Heart left ventricle (tissue), 16 donors: ENCODE data around the gene CLEC16A. TPM values are rescaled to one million over a fixed set of nuclear protein-coding genes. Genes with fewer than 3 reads are reported as not detected.

Experiments
- ATAC-seq, 4 donors: fragments of 200-7000 bp; cut with Tn5 transposase; one replicate each; pipeline ENCODE4 v1.9.1; 2020 to 2022; ENCODE audit warnings: moderate library complexity in 4 of 4, mild to moderate bottlenecking in 3 of 4, moderate number of reproducible peaks in 1 of 4
- DNase-seq, 5 donors: peaks; one replicate each; pipeline ENCODE4 v3.0.0-alpha.2; 2020
- H3K27ac ChIP-seq, 12 donors: fragments of 200-600 bp; sonication (generic) in 4 of 12; one replicate each; pipeline versions ENCODE4 v1.5.0 to v1.8.0; 2016 to 2022; ENCODE audit warnings: mild to moderate bottlenecking in 2 of 12
- H3K27me3 ChIP-seq, 9 donors: fragments of 200-600 bp; sonication (generic) in 2 of 9; one replicate each; pipeline versions ENCODE4 v1.5.1 to v1.8.0; 2016 to 2022; ENCODE audit warnings: mild to moderate bottlenecking in 3 of 9
- H3K36me3 ChIP-seq, 9 donors: fragments of 200-600 bp; sonication (generic) in 2 of 9; one replicate each; pipeline versions ENCODE4 v1.5.0 to v1.8.0; 2018 to 2022; ENCODE audit warnings: mild to moderate bottlenecking in 2 of 9
- H3K4me1 ChIP-seq, 12 donors: fragments of 200-600 bp; sonication (generic) in 4 of 12; one replicate each; pipeline versions ENCODE4 v1.5.0 to v1.8.0; 2016 to 2022; ENCODE audit warnings: mild to moderate bottlenecking in 3 of 12
- H3K4me3 ChIP-seq, 12 donors: fragments of 200-600 bp; sonication (generic) in 4 of 12; one replicate each; pipeline versions ENCODE4 v1.5.0 to v1.8.0; 2017 to 2022; ENCODE audit warnings: mild to moderate bottlenecking in 9 of 12, moderate library complexity in 4 of 12
- H3K9me3 ChIP-seq, 12 donors: fragments of 200-600 bp; sonication (generic) in 4 of 12; one replicate each; pipeline versions ENCODE4 v1.5.0 to v1.8.0; 2016 to 2022; ENCODE audit warnings: mild to moderate bottlenecking in 1 of 12
- CTCF ChIP-seq, 12 donors: fragments of 200-600 bp; sonication (generic) in 4 of 12; IDR thresholded peaks; one replicate each; pipeline versions ENCODE4 v1.5.0 to v1.8.0; 2018 to 2022; ENCODE audit warnings: antibody characterized with exemption in 12 of 12, mild to moderate bottlenecking in 5 of 12
- POLR2A ChIP-seq, 2 donors: fragments of 450-650 bp; IDR thresholded peaks; one replicate each; pipeline ENCODE4 v1.6.1; 2017; ENCODE audit warnings: antibody characterized with exemption in 2 of 2, mild to moderate bottlenecking in 2 of 2, moderate library complexity in 2 of 2
- WGBS, 4 donors: extraction: QIAGEN DNeasy Blood & Tissue Kit in 2 of 4; methylation state at CpG; one replicate each; pipeline versions ENCODE4 v1.1.5 to v1.1.7; 2013 to 2018; 5-methylcytosine and 5-hydroxymethylcytosine counted together
- intact Hi-C, 10 donors: fragments of 100-400 bp; cut with DNase I; formaldehyde crosslinking; loops; one replicate each; pipeline versions ENCODE4 v1.11.1 to v1.14.2; 2022
- polyA plus RNA-seq, 2 donors: library from polyadenylated mRNA; stranded (reverse); fragments of 200-250 nt; gene quantifications; one replicate each; pipeline ENCODE4 v1.2.3, GENCODE V29; 2013
- total RNA-seq, 9 donors: library from RNA; depleted of rRNA in 2 of 9; stranded (reverse); fragments of >200 nt in 2 of 9; fragmentation: NEBNext Ultra II Directional in 3 of 9; extraction: Animal tissue kit (Norgen Biotek cat#: 25700) in 3 of 9; gene quantifications; one replicate each; pipeline versions ENCODE4 v1.1.0 to v1.2.4, GENCODE V29; 2016 to 2023
- donor health status: ischemic (EF 13 %, LVEDD 7.1; RV severe dilation, severe dysfunction).
- donor health status: healthy with polysubstance abuse.
- donor health status: DM: no; HTN: yes; CAD: no.
- donor health status: DM: no; HTN: no; CAD: no.
- donor health status: ischemic (EF 25% LVEDD 6.9; RV normal size, moderate dysfunction).
- donor health status: ischemic (EF 25% LVEDD 5.7; RV mildly dilated, moderate dysfunction).
- donor health status: healthy.
- donor health status: DM: yes; HTN: yes; CAD: no.
- donor health status: ischemic (EF 35%, LVEDD 5.7; RV mildly dilated, moderate dysfunction).
- donor health status: nonischemic (EF 11% LVEDD 7.7; RV severe dilation, severe dysfunction).
- donor health status: DM: yes; HTN: yes; CAD: no.
- donor health status: PGD.
- donor health status: ischemic (EF 29% LVEDD 5.4; RV normal size, mild dysfunction).
- donor health status: nonischemic (EF 23%, LVEDD 6.1; RV moderate dilation, normal function).

CLEC16A gene
- total and polyA plus RNA-seq, 11 donors: 13.8 to 41.1 (median 23.7) TPM

- WGBS, 4 donors: 81 to 88% (median 86%) methylated on average over 10 to 12 of the region's 12 CpGs
- intact Hi-C loops: loop anchor here in 2 of 10 donors (5.0 to 10.0 kb wide), 2 partner anchors 95 to 112 kb away; no protein-coding TSS in a partner anchor
- Histone ChIP-seq H3K9me3 (no peaks in the 10 kb centered on the region), H3K4me3 (no peak overlapping the region), H3K4me1 (peaks cover 0 to 21% (median 0%) of the 10 kb centered on the region in 12 donors), H3K27me3 (no peaks in the 10 kb centered on the region), H3K27ac (peak overlapping the region in 1 of 12 donors; percentile 27), H3K36me3 (peaks cover 0 to 11% (median 0%) of the 10 kb centered on the region in 9 donors)
- ATAC-seq (no peak), DNase-seq (peak in 1 of 5 donors; percentile 26)
- TF ChIP-seq CTCF (IDR thresholded peaks at IDR 0.05) (no peak), POLR2A (IDR thresholded peaks at IDR 0.05) (no peak)
Observed at GRCh38 chr16:11089504-11090124, 145.2 kb downstream of the CLEC16A start.

GRCh38 chr16:11090232-11090631 lies 145.9 kb downstream of the CLEC16A start:
- intact Hi-C loops: loop anchor here in 1 of 10 donors (5.0 kb wide), 1 partner anchor 113 kb away; no protein-coding TSS in a partner anchor
- no peak for DNase-seq
- 86 to 90% (median 88%) methylated on average over 6 of the region's 6 CpGs for WGBS, 4 donors
- peaks cover 0 to 14% (median 0%) of the 10 kb centered on the region in 9 donors for H3K36me3 ChIP-seq
- no peaks in the 10 kb centered on the region for H3K27me3 ChIP-seq
- H3K27ac ChIP-seq: peak overlapping the region in 1 of 12 donors; percentile 27
- TF ChIP-seq CTCF (IDR thresholded peaks at IDR 0.05) (no peak), POLR2A (IDR thresholded peaks at IDR 0.05) (no peak)
- H3K4me1 ChIP-seq: peaks cover 0 to 23% (median 0%) of the 10 kb centered on the region in 12 donors
- H3K9me3 ChIP-seq: no peaks in the 10 kb centered on the region
- no peak for ATAC-seq
- H3K4me3 ChIP-seq: no peak overlapping the region

- TF ChIP-seq POLR2A (IDR thresholded peaks at IDR 0.05) (no peak), CTCF (IDR thresholded peaks at IDR 0.05) (no peak)
- Histone ChIP-seq H3K4me3 (no peak overlapping the region), H3K27me3 (no peaks in the 10 kb centered on the region), H3K9me3 (no peaks in the 10 kb centered on the region), H3K36me3 (peaks cover 0 to 17% (median 0%) of the 10 kb centered on the region in 9 donors), H3K27ac (peak overlapping the region in 1 of 12 donors; percentile 15), H3K4me1 (peaks cover 0 to 26% (median 0%) of the 10 kb centered on the region in 12 donors)
- ATAC-seq (peak in 1 of 4 donors; percentile 21), DNase-seq (no peak)
- intact Hi-C loops: loop anchor here in 1 of 10 donors (5.0 kb wide), 1 partner anchor 114 kb away; no protein-coding TSS in a partner anchor
- whole genome bisulfite sequencing, 4 donors: 87 to 94% (median 93%) methylated on average over 14 of the region's 14 CpGs
Observed at GRCh38 chr16:11091021-11091785, 146.8 kb downstream of the CLEC16A start.
